Measurements from ENCODE around the gene TSPAN11. TPM values are rescaled to one million over a fixed set of nuclear protein-coding genes. Genes with fewer than 3 reads are reported as not detected.

Gene TSPAN11
- total RNA-seq, 2 donors from 2014 or later: 2.5 to 4.1 TPM

GRCh38 chr12:30961030-30961429, 34.5 kb downstream of the TSPAN11 start:
- no peaks in the 10 kb centered on the region for H3K36me3 ChIP-seq
- TF ChIP-seq CTCF (IDR thresholded peaks at IDR 0.05): no peak
- no peak for DNase-seq (ENCODE audit: low spot score)
- no peak overlapping the region for H3K4me3 ChIP-seq
- no peak overlapping the region for H3K27ac ChIP-seq
- H3K4me1 ChIP-seq: no peaks in the 10 kb centered on the region
- no peaks in the 10 kb centered on the region for H3K27me3 ChIP-seq
- H3K9me3 ChIP-seq: no peaks in the 10 kb centered on the region

GRCh38 chr12:30962047-30962446, 35.5 kb downstream of the TSPAN11 start:
- H3K4me3 ChIP-seq: no peak overlapping the region
- no peak for DNase-seq (ENCODE audit: low spot score)
- no peaks in the 10 kb centered on the region for H3K9me3 ChIP-seq
- H3K27me3 ChIP-seq: no peaks in the 10 kb centered on the region
- no peak for TF ChIP-seq CTCF (IDR thresholded peaks at IDR 0.05)
- H3K4me1 ChIP-seq: no peaks in the 10 kb centered on the region
- H3K27ac ChIP-seq: no peak overlapping the region
- no peaks in the 10 kb centered on the region for H3K36me3 ChIP-seq

GRCh38 chr12:30963709-30964564, 37.4 kb downstream of the TSPAN11 start:
- H3K4me1 ChIP-seq: peaks cover 0 to 8% of the 10 kb centered on the region in 2 donors
- H3K4me3 ChIP-seq: no peak overlapping the region
- DNase-seq (ENCODE audit: low spot score): no peak
- H3K36me3 ChIP-seq: no peaks in the 10 kb centered on the region
- no peaks in the 10 kb centered on the region for H3K27me3 ChIP-seq
- no peaks in the 10 kb centered on the region for H3K9me3 ChIP-seq
- no peak for TF ChIP-seq CTCF (IDR thresholded peaks at IDR 0.05)
- no peak overlapping the region for H3K27ac ChIP-seq

GRCh38 chr12:30964896-30965612, 38.5 kb downstream of the TSPAN11 start:
- Histone ChIP-seq H3K27ac (no peak overlapping the region), H3K9me3 (no peaks in the 10 kb centered on the region), H3K36me3 (no peaks in the 10 kb centered on the region), H3K4me3 (no peak overlapping the region), H3K27me3 (no peaks in the 10 kb centered on the region), H3K4me1 (peaks cover 0 to 16% of the 10 kb centered on the region in 2 donors)
- TF ChIP-seq CTCF (IDR thresholded peaks at IDR 0.05): no peak
- no peak for DNase-seq (ENCODE audit: low spot score)

GRCh38 chr12:30965613-30965985, 39.1 kb downstream of the TSPAN11 start:
- no peaks in the 10 kb centered on the region for H3K36me3 ChIP-seq
- H3K27me3 ChIP-seq: no peaks in the 10 kb centered on the region
- peaks cover 0 to 21% of the 10 kb centered on the region in 2 donors for H3K4me1 ChIP-seq
- no peak overlapping the region for H3K4me3 ChIP-seq
- TF ChIP-seq CTCF (IDR thresholded peaks at IDR 0.05): peak in 1 of 2 donors; percentile 25
- no peak overlapping the region for H3K27ac ChIP-seq
- no peaks in the 10 kb centered on the region for H3K9me3 ChIP-seq
- no peak for DNase-seq (ENCODE audit: low spot score)

Measured in right atrium auricular region (tissue), 2 donors.